PC-3 (cell line): ENCODE measurements around the gene NNAT. TPM values are rescaled to one million over a fixed set of nuclear protein-coding genes. Genes with fewer than 3 reads are reported as not detected.

Experiments used
- ATAC-seq: fragments of 200-7000 bp; cut with Tn5 transposase; 2 replicates; pipeline ENCODE4 v1.9.1; 2020; ENCODE audit warnings: mild to moderate bottlenecking, moderate library complexity
- BruUV-seq: library from RNA; stranded (reverse); fragments of 400-500 nt; replicated peaks from 2 replicates; lab custom pipeline; 2021; lab: Mats Ljungman, UMichigan
- CTCF ChIA-PET: fragments of 300-600 bp; sonication (Branson Sonifier 250); formaldehyde crosslinking; loops from one replicate; lab custom pipeline; 2022; ENCODE audit warnings: antibody characterized with exemption; lab: Charles Lee
- POLR2A ChIA-PET: fragments of 300-600 bp; sonication (Branson Sonifier 250); formaldehyde crosslinking; loops from one replicate; lab custom pipeline; 2022; ENCODE audit warnings: antibody characterized with exemption; ENCODE audit not compliant: unreplicated experiment; lab: Charles Lee
- DNase-seq: peaks from one replicate; pipeline ENCODE4 v3.0.0-alpha.2; 2015
- H2AFZ ChIP-seq: fragments of 300-600 bp; sonication (generic); 2 replicates; pipeline ENCODE4 v1.6.0; 2016; ENCODE audit warnings: antibody characterized with exemption, low read length
- H3F3A ChIP-seq: fragments of 300-600 bp; sonication (generic); one replicate; pipeline ENCODE4 v1.6.0; 2017; ENCODE audit warnings: antibody characterized with exemption, low read length, control low read depth, mild to moderate bottlenecking; ENCODE audit not compliant: unreplicated experiment
- H3K27ac ChIP-seq: fragments of 300-600 bp; sonication (generic); 2 replicates; pipeline ENCODE4 v1.5.1; 2016; ENCODE audit warnings: mild to moderate bottlenecking, low read length
- H3K27me3 ChIP-seq: fragments of 300-600 bp; sonication (generic); 2 replicates; pipeline ENCODE4 v1.6.1; 2016; ENCODE audit warnings: low read length, mixed read lengths
- H3K36me3 ChIP-seq: fragments of 300-600 bp; sonication (generic); 2 replicates; pipeline ENCODE4 v1.6.1; 2016; ENCODE audit warnings: low read depth, mixed run types, low read length, mixed read lengths
- H3K4me1 ChIP-seq: fragments of 300-600 bp; sonication (generic); 2 replicates; pipeline ENCODE4 v1.5.1; 2016; ENCODE audit warnings: low read length; ENCODE audit not compliant: insufficient read depth
- H3K4me2 ChIP-seq: fragments of 300-600 bp; sonication (generic); 2 replicates; pipeline ENCODE4 v1.6.0; 2016; ENCODE audit warnings: low read length
- H3K4me3 ChIP-seq: fragments of 300-600 bp; sonication (generic); 2 replicates; pipeline ENCODE4 v1.5.1; 2016; ENCODE audit warnings: mild to moderate bottlenecking, low read length, mixed read lengths
- H3K79me2 ChIP-seq: fragments of 300-600 bp; sonication (generic); 2 replicates; pipeline ENCODE4 v1.6.1; 2017; ENCODE audit warnings: low read length, mixed read lengths
- H3K9ac ChIP-seq: fragments of 300-600 bp; sonication (generic); 2 replicates; pipeline ENCODE4 v1.6.0; 2016; ENCODE audit warnings: mild to moderate bottlenecking, low read length
- H3K9me2 ChIP-seq: fragments of 300-600 bp; sonication (generic); replicated peaks from 2 replicates; pipeline ENCODE4 v1.6.1; 2016; ENCODE audit warnings: mixed run types, low read length, mixed read lengths
- H3K9me3 ChIP-seq: fragments of 300-600 bp; sonication (generic); 2 replicates; pipeline ENCODE4 v1.6.1; 2016; ENCODE audit warnings: low read length, mixed read lengths
- H4K20me1 ChIP-seq: fragments of 300-600 bp; sonication (generic); 2 replicates; pipeline ENCODE4 v1.6.1; 2016; ENCODE audit warnings: low read length, mixed read lengths
- EZH2 ChIP-seq: fragments of 300-600 bp; sonication (generic); IDR thresholded peaks from one replicate; pipeline ENCODE4 v1.6.1; 2017; ENCODE audit warnings: antibody characterized with exemption, mild to moderate bottlenecking, low read length; ENCODE audit not compliant: unreplicated experiment
- EZH2phosphoT487 ChIP-seq: fragments of 300-600 bp; sonication (generic); IDR thresholded peaks from 2 replicates; pipeline ENCODE4 v1.6.1; 2018; ENCODE audit warnings: mild to moderate bottlenecking, antibody characterized with exemption, low read length, borderline replicate concordance
- intact Hi-C: fragments of 100-400 bp; cut with micrococcal nuclease; formaldehyde crosslinking; loops from 2 replicates; pipeline ENCODE4 v1.9.0; 2023
- total RNA-seq: library from RNA; depleted of rRNA; stranded (reverse); fragments of >200 nt; gene quantifications from 2 replicates; pipeline ENCODE4 v1.2.3, GENCODE V29; 2014
- TF ChIP-seq, protein P1 (sequence below): fragments of 300-600 bp; sonication (generic); conservative IDR thresholded peaks from 2 replicates; pipeline ENCODE4 v1.5.1; 2017; ENCODE audit warnings: antibody characterized with exemption, low read depth, mild to moderate bottlenecking, low read length

NNAT gene
- total RNA-seq, 1 experiment from 2014 or later = not detected

DNA sequence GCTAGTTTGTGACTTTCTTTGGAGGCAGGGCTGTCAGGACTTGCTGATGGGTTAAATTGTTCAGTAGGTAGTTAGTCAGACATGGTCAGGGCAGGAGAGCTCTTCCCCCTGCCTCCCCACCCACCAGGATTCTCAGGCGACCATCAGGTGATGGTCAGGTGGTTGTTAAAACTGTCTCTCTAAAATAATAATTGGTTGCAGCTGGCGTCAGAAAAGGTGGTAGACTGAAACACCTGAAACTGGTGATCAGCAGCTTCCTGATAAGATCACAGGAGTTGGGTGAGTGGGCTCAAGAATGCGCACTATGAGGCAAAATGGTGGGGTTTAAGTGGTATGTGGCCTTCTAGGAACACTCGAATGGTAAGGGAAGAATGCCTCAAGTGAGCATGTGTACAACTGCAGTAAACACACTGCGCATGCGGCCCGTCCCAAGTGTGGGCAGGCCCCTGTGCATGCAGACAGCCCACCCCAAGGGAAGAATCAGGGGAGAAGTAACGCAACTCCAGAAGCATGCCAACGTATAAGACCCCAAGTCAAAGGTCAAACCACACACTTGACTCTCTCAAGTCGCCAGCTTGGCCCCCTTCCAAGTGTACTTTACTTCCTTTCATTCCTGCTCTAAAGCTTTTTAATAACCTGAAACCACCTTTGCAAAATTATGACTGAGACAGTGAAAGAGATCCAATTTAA is 14.5 kb downstream of the NNAT start:
- intact Hi-C loops = loop anchor here (2.0 kb wide), 1 partner anchor 151 kb away; no protein-coding TSS in a partner anchor
- CTCF ChIA-PET = interaction anchor here (0.6 kb wide), 1 partner anchor 271 kb away, joined by 3 read pairs; no protein-coding TSS in a partner anchor

DNA sequence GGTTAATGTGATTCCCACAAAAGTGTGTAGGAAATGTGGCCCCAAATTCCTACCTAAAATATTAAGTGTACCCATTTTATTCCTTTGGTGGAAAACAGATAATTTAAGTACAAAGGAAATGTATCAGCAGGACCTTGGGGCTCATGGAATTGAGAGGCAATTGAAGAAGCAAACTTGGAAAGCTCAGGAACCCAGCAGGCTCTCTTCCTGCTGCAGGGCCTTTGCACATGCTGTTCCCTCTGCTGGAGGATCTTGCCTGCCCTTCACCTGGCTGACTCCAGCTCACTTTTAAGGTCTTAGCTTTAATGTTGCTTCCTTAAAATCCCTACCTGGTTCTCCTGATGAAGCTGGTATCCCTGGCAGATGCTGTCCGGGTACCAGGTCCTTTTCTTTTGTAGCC is 16.5 kb downstream of the NNAT start:
- no peak for TF ChIP-seq EZH2phosphoT487
- TF ChIP-seq, protein P1, sequence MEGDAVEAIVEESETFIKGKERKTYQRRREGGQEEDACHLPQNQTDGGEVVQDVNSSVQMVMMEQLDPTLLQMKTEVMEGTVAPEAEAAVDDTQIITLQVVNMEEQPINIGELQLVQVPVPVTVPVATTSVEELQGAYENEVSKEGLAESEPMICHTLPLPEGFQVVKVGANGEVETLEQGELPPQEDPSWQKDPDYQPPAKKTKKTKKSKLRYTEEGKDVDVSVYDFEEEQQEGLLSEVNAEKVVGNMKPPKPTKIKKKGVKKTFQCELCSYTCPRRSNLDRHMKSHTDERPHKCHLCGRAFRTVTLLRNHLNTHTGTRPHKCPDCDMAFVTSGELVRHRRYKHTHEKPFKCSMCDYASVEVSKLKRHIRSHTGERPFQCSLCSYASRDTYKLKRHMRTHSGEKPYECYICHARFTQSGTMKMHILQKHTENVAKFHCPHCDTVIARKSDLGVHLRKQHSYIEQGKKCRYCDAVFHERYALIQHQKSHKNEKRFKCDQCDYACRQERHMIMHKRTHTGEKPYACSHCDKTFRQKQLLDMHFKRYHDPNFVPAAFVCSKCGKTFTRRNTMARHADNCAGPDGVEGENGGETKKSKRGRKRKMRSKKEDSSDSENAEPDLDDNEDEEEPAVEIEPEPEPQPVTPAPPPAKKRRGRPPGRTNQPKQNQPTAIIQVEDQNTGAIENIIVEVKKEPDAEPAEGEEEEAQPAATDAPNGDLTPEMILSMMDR = no peak
- no peak for TF ChIP-seq EZH2
- H3K36me3 ChIP-seq = no peaks in the 10 kb centered on the region
- ChIA-PET CTCF (no interaction called here), POLR2A (no interaction called here)
- no peak overlapping the region for H3K4me3 ChIP-seq
- H3K9ac ChIP-seq = no peak overlapping the region
- H4K20me1 ChIP-seq = no peaks in the 10 kb centered on the region
- no TSS peak for BruUV-seq
- DNase-seq (no peak), ATAC-seq (no peak)
- peaks cover 56% of the 10 kb centered on the region for H3K4me1 ChIP-seq
- H3K27me3 ChIP-seq = no peaks in the 10 kb centered on the region
- no peaks in the 10 kb centered on the region for H3K9me2 ChIP-seq
- no peak overlapping the region for H3K4me2 ChIP-seq
- H3F3A ChIP-seq = peaks cover 16% of the 10 kb centered on the region
- H3K9me3 ChIP-seq = no peaks in the 10 kb centered on the region
- H2AFZ ChIP-seq = no peak overlapping the region
- no peak overlapping the region for H3K27ac ChIP-seq
- H3K79me2 ChIP-seq = no peaks in the 10 kb centered on the region
- intact Hi-C loops = no loop called here

More for the DNA sequence above, 14.5 kb downstream of the NNAT start:
- no peaks in the 10 kb centered on the region for H4K20me1 ChIP-seq
- TF ChIP-seq EZH2phosphoT487 = no peak
- no peak for TF ChIP-seq EZH2
- TF ChIP-seq, protein P1 = no peak
- H3K9me3 ChIP-seq = no peaks in the 10 kb centered on the region
- DNase-seq (no peak), ATAC-seq (no peak)
- peaks cover 12% of the 10 kb centered on the region for H3F3A ChIP-seq
- BruUV-seq = no TSS peak
- no peak overlapping the region for H3K4me3 ChIP-seq
- POLR2A ChIA-PET = no interaction called here
- no peak overlapping the region for H3K27ac ChIP-seq
- H3K9me2 ChIP-seq = no peaks in the 10 kb centered on the region
- H2AFZ ChIP-seq = no peak overlapping the region
- H3K79me2 ChIP-seq = no peaks in the 10 kb centered on the region
- H3K36me3 ChIP-seq = no peaks in the 10 kb centered on the region
- H3K4me1 ChIP-seq = peaks cover 37% of the 10 kb centered on the region
- no peak overlapping the region for H3K4me2 ChIP-seq
- no peak overlapping the region for H3K9ac ChIP-seq
- no peaks in the 10 kb centered on the region for H3K27me3 ChIP-seq

DNA sequence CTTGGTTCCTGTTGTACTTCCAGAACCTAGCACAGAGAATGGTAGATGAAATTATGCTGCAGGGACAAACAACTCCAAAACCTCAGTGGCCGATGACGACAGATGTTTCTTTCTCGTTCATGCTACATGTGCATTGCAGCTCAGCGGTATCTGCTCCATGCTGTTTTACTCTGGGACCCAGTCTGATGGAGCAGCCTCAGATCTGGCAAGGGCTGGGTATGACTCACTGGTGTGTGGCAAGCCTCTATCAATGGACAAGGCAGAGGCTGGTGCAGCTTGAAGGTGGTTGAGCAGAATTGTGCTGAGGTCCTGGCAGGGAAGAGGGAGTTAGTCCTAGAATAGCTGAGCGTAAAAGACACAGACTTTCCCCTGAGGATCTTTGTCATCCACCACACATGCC is 17.0 kb downstream of the NNAT start:
- no peaks in the 10 kb centered on the region for H3K36me3 ChIP-seq
- TF ChIP-seq, protein P1 = no peak
- TF ChIP-seq EZH2 (no peak), EZH2phosphoT487 (no peak)
- ChIA-PET CTCF (no interaction called here), POLR2A (no interaction called here)
- ATAC-seq = peak; percentile 55
- H4K20me1 ChIP-seq = no peaks in the 10 kb centered on the region
- no peaks in the 10 kb centered on the region for H3K9me2 ChIP-seq
- no peaks in the 10 kb centered on the region for H3K27me3 ChIP-seq
- H3F3A ChIP-seq = peaks cover 16% of the 10 kb centered on the region
- peaks cover 59% of the 10 kb centered on the region for H3K4me1 ChIP-seq
- no peaks in the 10 kb centered on the region for H3K79me2 ChIP-seq
- DNase-seq = peak; percentile 86
- H3K4me3 ChIP-seq = no peak overlapping the region
- H3K9ac ChIP-seq = no peak overlapping the region
- H2AFZ ChIP-seq = no peak overlapping the region
- H3K27ac ChIP-seq = peak overlapping the region; percentile 97
- BruUV-seq = no TSS peak
- peak overlapping the region; percentile 41; the same call in 1 of the 2 replicates for H3K4me2 ChIP-seq
- intact Hi-C loops = no loop called here
- no peaks in the 10 kb centered on the region for H3K9me3 ChIP-seq
